Skeletal muscle cell (primary cell): Measurements from ENCODE around the gene CLIP2.
"Not testable (repeated sequence)": the region's sequence is repeated elsewhere in the genome, so short reads cannot be mapped to it uniquely, and the experiment has no call there.

ENCODE experiments used
- DNase-seq: peaks from one replicate; pipeline ENCODE4 v3.0.0-alpha.2; 2010; ENCODE audit warnings: low read depth
- H3K4me3 ChIP-seq: 2 replicates; pipeline ENCODE4 v1.5.1; 2011; ENCODE audit warnings: low read depth, mild to moderate bottlenecking, control low read depth, low read length, moderate library complexity

CLIP2 gene

DNA sequence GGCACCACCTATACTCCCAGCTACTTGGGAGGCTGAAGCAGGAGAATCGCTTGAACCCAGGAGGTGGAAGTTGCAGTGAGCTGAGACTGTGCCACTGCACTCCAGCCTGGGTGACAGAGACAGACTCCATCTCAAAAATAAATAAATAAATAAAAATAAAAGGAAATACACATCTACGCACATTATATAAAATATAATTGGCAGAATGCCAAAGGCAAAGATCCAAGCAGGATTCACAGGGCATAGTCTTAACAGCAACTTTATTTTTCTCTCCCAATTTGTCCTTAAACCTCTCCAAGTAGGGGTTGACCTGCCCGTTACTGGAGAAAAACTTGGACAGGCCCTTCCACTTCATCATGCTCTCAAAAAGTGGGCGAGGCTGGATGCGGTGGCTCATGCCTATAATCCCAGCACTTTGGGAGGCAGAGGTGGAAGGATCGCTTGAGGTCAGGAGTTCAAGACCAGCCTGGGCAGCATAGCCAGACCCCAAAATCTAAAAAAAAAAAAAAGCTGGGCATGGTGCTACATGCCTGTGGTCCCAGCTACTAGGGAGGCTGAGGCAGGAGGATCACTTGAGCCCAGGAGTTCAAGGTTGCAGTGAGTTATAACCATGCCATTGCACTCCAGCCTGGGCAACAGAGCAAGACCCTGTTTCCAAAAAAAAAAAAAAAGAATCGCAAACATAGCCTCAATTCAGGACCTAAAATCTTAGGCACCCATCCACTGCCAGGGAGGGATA, 125.6 kb downstream of the CLIP2 start:
- DNase-seq, H3K4me3 ChIP-seq: not testable (repeated sequence)

DNA sequence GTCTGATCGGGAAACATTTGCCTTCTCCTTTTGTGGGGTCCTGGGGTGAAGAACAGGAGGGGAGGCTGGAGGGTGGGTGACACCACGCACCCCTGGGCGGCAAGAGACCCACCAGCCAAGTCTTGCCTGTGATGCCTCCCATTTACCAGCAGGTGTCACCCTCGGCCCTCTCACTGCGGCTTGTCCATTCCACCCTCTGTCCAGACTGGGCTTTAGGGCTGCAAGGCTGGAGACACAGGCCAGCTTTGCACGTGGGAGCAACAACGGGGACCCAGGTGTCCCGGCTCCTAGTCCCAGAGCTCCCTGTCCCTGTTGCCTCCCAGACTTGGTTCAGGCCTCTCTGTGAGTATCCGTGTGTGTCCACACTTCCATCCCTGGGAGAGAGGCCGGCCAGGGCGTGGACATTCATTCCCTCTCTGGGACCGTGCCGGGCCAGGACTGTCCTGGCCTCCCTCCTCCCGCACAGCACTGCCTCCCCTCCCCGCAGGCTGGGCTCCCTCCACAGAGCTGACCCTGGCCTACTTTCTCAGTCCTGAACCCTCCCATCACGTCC, 128.3 kb downstream of the CLIP2 start:
- no peak overlapping the region for H3K4me3 ChIP-seq
- no peak for DNase-seq

DNA sequence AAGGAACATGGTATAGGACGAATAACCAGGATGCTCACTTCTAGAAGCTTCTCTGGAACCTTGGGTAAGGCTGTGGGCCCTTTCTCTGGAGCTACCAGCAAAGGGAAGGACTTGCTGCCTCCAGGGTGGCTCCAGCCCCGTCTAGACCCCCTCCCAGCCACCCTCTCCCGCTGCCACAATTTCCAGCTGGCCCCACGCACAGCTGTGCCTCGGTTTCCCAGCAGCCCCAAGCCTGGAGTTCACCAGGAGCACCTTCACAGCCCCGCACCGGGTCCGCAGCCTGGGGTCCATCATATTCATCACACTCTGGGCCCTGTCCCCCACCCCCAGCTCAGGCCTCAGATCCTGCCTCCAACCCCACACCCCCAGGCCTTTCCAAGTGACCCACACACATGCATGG, 128.9 kb downstream of the CLIP2 start:
- DNase-seq, result no peak
- no peak overlapping the region for H3K4me3 ChIP-seq

- DNase-seq, result no peak
Observed at GRCh38 chr7:74418538-74418937, 129.3 kb downstream of the CLIP2 start.

GRCh38 chr7:74419232-74419631, 130.0 kb downstream of the CLIP2 start:
- DNase-seq, H3K4me3 ChIP-seq: not testable (repeated sequence)

More at GRCh38 chr7:74418538-74418937, 129.3 kb downstream of the CLIP2 start:
- no peak overlapping the region for H3K4me3 ChIP-seq

DNA sequence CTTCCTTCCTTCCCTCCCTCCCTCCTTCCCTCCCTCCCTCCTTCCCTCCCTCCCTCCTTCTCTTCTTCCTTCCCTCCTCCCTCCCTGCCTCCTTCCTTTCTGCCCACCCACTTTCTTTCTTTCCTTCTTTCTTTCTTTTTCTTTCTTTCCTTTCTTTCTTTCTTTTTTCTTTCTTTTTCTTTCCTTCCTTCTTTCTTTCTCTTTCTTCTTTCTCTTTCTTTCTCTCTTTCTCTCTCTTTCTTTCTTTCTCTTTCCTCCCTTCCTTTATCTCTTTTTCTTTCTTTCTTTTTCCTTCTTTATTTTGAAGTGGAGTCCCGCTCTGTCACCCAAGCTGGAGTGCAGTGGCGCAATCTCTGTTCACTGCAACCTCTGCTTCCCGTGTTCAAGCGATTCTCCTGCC, 130.8 kb downstream of the CLIP2 start:
- no peak for DNase-seq
- no peak overlapping the region for H3K4me3 ChIP-seq

- no peak overlapping the region for H3K4me3 ChIP-seq
- DNase-seq, result no peak
Observed at GRCh38 chr7:74424291-74424880, 135.2 kb downstream of the CLIP2 start.

DNA sequence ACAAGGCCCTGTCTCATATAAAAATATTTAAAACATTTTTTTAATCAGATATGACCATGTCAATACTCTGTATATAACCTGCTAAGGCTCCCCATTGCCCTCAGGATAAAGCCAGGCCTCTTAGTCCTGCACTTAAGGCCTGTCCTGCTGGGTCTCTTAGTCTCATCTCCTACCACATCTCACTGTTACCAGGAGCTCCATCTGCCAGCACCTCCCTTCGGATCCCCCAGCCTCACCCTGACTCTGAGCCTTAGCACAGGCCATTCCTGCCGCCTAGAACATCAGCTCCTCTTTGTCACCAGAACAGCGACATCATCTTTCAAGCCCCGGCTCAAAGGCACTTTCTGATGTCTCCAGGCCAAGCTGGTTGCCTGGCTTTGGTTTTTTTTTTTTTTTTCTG, 138.8 kb downstream of the CLIP2 start:
- no peak overlapping the region for H3K4me3 ChIP-seq
- DNase-seq, result no peak

- DNase-seq, result peak; percentile 67
- no peak overlapping the region for H3K4me3 ChIP-seq
Observed at GRCh38 chr7:74429153-74429747, 140.0 kb downstream of the CLIP2 start.

GRCh38 chr7:74430409-74430808, 141.2 kb downstream of the CLIP2 start:
- not testable (repeated sequence) for DNase-seq, H3K4me3 ChIP-seq

DNA sequence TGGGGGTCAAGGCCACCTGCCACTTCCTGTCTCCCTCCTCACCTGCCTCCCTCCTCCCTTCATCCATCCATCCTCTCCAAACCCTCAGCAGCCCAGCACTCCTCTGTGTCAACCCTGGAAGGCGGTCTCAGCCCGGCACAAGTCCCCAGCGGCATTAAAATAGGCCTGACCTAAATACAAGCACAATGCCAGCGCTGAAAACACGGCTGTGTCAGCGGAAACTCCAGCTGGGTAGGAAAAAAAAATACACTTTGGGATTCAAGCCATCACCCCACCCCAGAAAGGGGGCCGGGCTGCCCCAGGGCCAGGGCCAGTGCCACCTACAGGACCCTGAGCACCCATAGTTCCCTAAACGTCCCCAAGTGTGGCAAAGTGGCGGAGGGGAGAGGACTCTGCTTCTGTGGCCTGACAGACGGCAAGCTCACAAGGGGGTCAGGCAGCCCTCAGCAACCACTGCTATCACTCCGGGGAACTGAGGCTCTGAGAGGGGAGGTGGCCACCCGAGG, 141.8 kb downstream of the CLIP2 start:
- no peak for DNase-seq
- no peak overlapping the region for H3K4me3 ChIP-seq

DNA sequence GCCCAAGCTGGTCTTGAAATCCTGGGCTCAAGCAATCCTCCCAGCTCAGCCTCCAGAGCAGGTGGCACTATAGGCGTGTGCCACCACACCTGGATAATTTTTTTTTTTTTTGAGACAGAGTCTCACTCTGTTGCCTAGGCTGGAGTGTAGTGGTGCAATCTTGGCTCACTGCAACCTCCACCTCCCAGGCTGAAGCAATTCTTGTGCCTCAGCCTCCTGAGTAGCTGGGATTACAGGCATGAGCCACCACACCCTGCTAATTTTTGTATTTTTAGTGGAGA, 148.0 kb downstream of the CLIP2 start:
- not testable (repeated sequence) for H3K4me3 ChIP-seq, DNase-seq

- no peak for DNase-seq
- no peak overlapping the region for H3K4me3 ChIP-seq
Observed at GRCh38 chr7:74438327-74438726, 149.1 kb downstream of the CLIP2 start.

DNA sequence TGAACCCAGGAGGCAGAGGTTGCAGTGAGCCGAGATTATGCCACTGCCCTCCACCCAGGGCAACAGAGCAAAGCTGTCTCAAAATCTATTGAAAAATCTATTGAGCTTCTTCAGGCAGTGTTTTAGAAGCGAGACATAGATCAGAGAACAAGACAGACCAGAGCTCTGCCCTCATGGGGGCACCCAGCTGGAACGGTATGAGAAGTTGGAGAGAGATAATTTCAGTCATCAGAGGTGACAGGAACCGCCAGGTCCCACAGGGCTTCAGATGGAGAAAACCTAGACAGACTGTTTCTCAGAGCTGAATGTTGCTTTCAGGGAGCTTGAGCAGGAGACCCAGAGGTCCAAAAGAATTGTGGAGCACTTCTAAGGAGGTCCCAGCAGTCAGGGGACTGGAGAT, 150.3 kb downstream of the CLIP2 start:
- DNase-seq, result no peak
- H3K4me3 ChIP-seq, result no peak overlapping the region

DNA sequence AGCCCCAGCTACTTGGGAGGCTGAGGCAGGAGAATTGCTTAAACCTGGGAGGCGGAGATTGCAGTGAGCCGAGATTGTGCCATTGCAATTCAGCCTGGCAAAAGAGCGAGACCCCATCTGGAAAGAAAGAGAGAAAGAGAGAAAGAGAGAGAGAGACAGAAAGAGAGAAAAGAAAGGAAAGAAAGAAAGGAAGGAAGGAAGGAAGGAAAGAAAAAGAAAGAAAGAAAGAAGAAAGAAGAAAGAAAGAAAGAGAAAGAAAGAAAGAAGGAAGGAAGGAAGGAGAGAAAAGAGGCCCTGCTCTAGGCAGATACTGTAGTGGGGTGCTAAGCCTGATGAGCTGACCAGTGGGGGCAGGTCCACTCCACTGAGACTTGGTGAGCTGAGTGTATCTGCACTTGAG, 150.9 kb downstream of the CLIP2 start:
- H3K4me3 ChIP-seq, DNase-seq: not testable (repeated sequence)

- DNase-seq, result no peak
Observed at GRCh38 chr7:74441801-74442200, 152.6 kb downstream of the CLIP2 start.

DNA sequence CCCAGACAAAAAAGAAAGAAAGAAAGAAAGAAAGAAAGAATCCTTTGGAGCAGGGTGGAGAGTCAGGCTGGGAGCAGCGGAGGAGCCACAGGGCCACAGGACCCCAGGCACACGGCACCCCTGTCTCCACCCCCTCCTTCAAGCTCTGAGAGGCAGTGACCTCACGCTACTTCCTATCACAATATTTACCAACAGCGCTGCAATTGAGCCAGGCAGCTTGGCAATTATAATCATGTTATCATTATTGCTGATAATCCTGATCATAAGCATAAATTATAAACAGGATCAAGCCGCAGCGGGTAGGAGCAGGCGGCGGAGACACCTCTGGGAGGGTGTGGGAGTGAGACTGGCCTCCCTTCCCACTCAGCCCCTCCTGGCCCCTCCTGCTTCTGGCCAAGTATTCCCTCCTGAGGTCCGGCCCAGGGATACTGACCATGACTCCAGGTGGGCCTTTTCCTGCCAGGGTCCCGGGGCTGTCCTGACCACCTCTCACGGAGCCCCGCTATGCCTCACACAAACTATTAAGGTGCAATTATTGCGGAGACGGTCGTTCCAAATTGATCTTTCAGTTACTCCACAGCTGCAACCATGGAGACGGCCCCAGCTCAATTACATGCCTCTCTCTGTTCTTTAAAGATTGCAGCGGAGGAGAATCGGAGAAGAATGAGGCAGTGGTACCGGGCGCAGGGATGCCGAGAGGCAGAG, 154.5 kb downstream of the CLIP2 start:
- no peak overlapping the region for H3K4me3 ChIP-seq
- DNase-seq, result no peak

More at GRCh38 chr7:74441801-74442200, 152.6 kb downstream of the CLIP2 start:
- H3K4me3 ChIP-seq, result no peak overlapping the region

DNA sequence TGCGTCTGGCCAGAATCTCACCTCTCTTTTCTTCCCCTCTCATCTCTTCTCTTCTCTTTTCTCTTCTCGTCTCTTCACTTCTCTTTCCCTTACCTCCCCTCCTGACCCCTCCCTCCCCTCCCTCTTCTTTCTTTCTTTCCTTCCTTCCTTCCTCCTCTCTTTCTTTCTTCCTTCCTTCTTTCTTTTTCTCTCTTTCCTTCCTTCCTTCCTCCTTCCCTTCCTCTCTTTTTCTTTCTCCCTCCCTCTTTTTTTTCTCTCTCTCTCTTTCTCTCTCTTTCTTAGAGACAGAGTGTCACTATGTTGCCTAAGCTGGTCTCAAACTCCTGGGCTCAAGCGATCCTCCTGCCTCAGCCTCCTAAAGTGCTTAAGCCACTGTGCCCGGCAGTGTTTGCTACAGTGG, 159.9 kb downstream of the CLIP2 start:
- H3K4me3 ChIP-seq, result no peak overlapping the region

GRCh38 chr7:74449809-74450397, 160.7 kb downstream of the CLIP2 start:
- no peak for DNase-seq
- H3K4me3 ChIP-seq, result no peak overlapping the region

More for the DNA sequence above, 159.9 kb downstream of the CLIP2 start:
- no peak for DNase-seq
